H1 (cell line): ENCODE results near the gene KRTAP19-6. TPM values are rescaled to one million over a fixed set of nuclear protein-coding genes. Genes with fewer than 3 reads are reported as not detected.

ENCODE experiments used
- CTCF ChIA-PET: fragments of 300-600 bp; sonication (Branson Sonifier 250); formaldehyde crosslinking; loops from one replicate; lab custom pipeline; 2021; ENCODE audit not compliant: partially characterized antibody; lab: Charles Lee
- POLR2A ChIA-PET: fragments of 300-600 bp; sonication (Branson Sonifier 250); formaldehyde crosslinking; loops from one replicate; lab custom pipeline; 2021; ENCODE audit warnings: inconsistent platforms; ENCODE audit not compliant: partially characterized antibody; lab: Charles Lee
- DNase-seq, 2 experiments: peaks; one replicate each; pipeline versions ENCODE4 v3.0.0 to v3.0.0-alpha.2; 2010 to 2022; ENCODE audit warnings: low spot score in 2 of 2, low read depth in 1 of 2, mixed read lengths in 1 of 2
- FAIRE-seq: peaks from 2 replicates; lab custom pipeline; 2011; peaks lifted over from hg19 to GRCh38; lab: Jason Lieb, UNC
- H2AFZ ChIP-seq: 2 replicates; pipeline ENCODE4 v1.8.1; 2012; ENCODE audit warnings: low read length, inconsistent platforms
- H2AK5ac ChIP-seq: 2 replicates; pipeline ENCODE4 v1.6.1; 2013; ENCODE audit warnings: low read depth, low read length
- H2BK120ac ChIP-seq: replicated peaks from 2 replicates; pipeline ENCODE3; 2013; ENCODE audit warnings: low read depth, low read length, inconsistent platforms
- H2BK12ac ChIP-seq: 2 replicates; pipeline ENCODE4 v1.6.1; 2013; ENCODE audit warnings: low read depth, low read length
- H2BK15ac ChIP-seq: 2 replicates; pipeline ENCODE4 v1.6.1; 2013; ENCODE audit warnings: low read length
- H2BK20ac ChIP-seq: 2 replicates; pipeline ENCODE4 v1.6.1; 2013; ENCODE audit warnings: low read length
- H2BK5ac ChIP-seq: 2 replicates; pipeline ENCODE4 v1.6.1; 2013; ENCODE audit warnings: low read depth, low read length
- H3K14ac ChIP-seq: 2 replicates; pipeline ENCODE4 v1.6.1; 2013; ENCODE audit warnings: inconsistent platforms; ENCODE audit not compliant: insufficient read length
- H3K18ac ChIP-seq: 2 replicates; pipeline ENCODE4 v1.6.1; 2013; ENCODE audit warnings: low read length; ENCODE audit errors: extremely low read depth
- H3K23ac ChIP-seq: 2 replicates; pipeline ENCODE4 v1.6.1; 2013; ENCODE audit warnings: inconsistent platforms; ENCODE audit not compliant: insufficient read length
- H3K23me2 ChIP-seq: 2 replicates; pipeline ENCODE4 v1.6.1; 2013; ENCODE audit warnings: low read depth, low read length
- H3K27ac ChIP-seq: 2 replicates; pipeline ENCODE4 v1.6.1; 2011; ENCODE audit warnings: low read depth, low read length, inconsistent platforms
- H3K27me3 ChIP-seq, 4 experiments: replicated peaks in 1 of 4; 1 replicate in 1 of 4; 2 replicates in 3 of 4; pipeline versions ENCODE4 v1.6.1 to v1.8.1; 2011 to 2013; ENCODE audit warnings: low read length in 3 of 4, mild to moderate bottlenecking in 3 of 4, inconsistent platforms in 2 of 4, mixed read lengths in 2 of 4, moderate library complexity in 1 of 4; ENCODE audit not compliant: control insufficient read depth in 3 of 4, insufficient read depth in 3 of 4; ENCODE audit errors: extremely low read depth in 1 of 4
- H3K36me3 ChIP-seq, 4 experiments: 2 replicates each; pipeline versions ENCODE4 v1.6.1 to v1.8.1; 2011 to 2013; ENCODE audit warnings: mild to moderate bottlenecking in 4 of 4, low read length in 3 of 4, moderate library complexity in 2 of 4, control low read depth in 1 of 4, inconsistent platforms in 1 of 4; ENCODE audit not compliant: insufficient read depth in 4 of 4, control insufficient read depth in 2 of 4
- H3K4ac ChIP-seq: replicated peaks from 2 replicates; pipeline ENCODE3; 2013; ENCODE audit warnings: low read length, low read depth, mixed read lengths, inconsistent platforms; ENCODE audit not compliant: insufficient read length
- H3K4me1 ChIP-seq, 4 experiments: replicated peaks in 1 of 4; 1 replicate in 1 of 4; 2 replicates in 3 of 4; pipeline versions ENCODE4 v1.6.1 to v1.8.1; 2011 to 2013; ENCODE audit warnings: low read length in 3 of 4, inconsistent platforms in 2 of 4, mixed read lengths in 1 of 4; ENCODE audit not compliant: insufficient read depth in 4 of 4, control insufficient read depth in 3 of 4
- H3K4me2 ChIP-seq, 2 experiments: 2 replicates each; pipeline versions ENCODE4 v1.6.1 to v1.8.1; 2011 to 2013; ENCODE audit warnings: low read depth in 2 of 2, low read length in 2 of 2, control low read depth in 1 of 2, inconsistent platforms in 1 of 2, mild to moderate bottlenecking in 1 of 2; ENCODE audit not compliant: insufficient read depth in 1 of 2
- H3K4me3 ChIP-seq, 4 experiments: fragments of 200-600, 300-600 bp in 1 of 4; sonication (generic), shearing (Covaris generic), sonication (Bioruptor Twin) in 1 of 4; 2 replicates each; pipeline versions ENCODE4 v1.5.1 to v1.8.1; 2011 to 2016; ENCODE audit warnings: low read length in 4 of 4, low read depth in 3 of 4, control low read depth in 2 of 4, inconsistent platforms in 2 of 4, mild to moderate bottlenecking in 2 of 4, mixed read lengths in 1 of 4, moderate library complexity in 1 of 4; ENCODE audit not compliant: insufficient read depth in 2 of 4; ENCODE audit errors: extremely low read depth in 1 of 4
- H3K56ac ChIP-seq: replicated peaks from 2 replicates; pipeline ENCODE3; 2013; ENCODE audit warnings: low read depth, mild to moderate bottlenecking, mixed read lengths, low read length, inconsistent platforms; ENCODE audit not compliant: insufficient read length
- H3K79me1 ChIP-seq: 2 replicates; pipeline ENCODE4 v1.6.1; 2013; ENCODE audit warnings: low read depth, low read length, control low read depth
- H3K79me2 ChIP-seq, 2 experiments: 2 replicates each; pipeline versions ENCODE4 v1.6.1 to v1.8.1; 2012 to 2013; ENCODE audit warnings: low read length in 2 of 2, mild to moderate bottlenecking in 2 of 2, inconsistent platforms in 1 of 2; ENCODE audit not compliant: insufficient read depth in 2 of 2, control insufficient read depth in 1 of 2
- H3K9ac ChIP-seq, 4 experiments: replicated peaks in 1 of 4; 1 replicate in 1 of 4; 2 replicates in 3 of 4; pipeline versions ENCODE4 v1.6.1 to v1.8.1; 2011 to 2013; ENCODE audit warnings: low read depth in 3 of 4, low read length in 3 of 4, control low read depth in 2 of 4, mild to moderate bottlenecking in 2 of 4, moderate library complexity in 2 of 4, inconsistent platforms in 1 of 4; ENCODE audit errors: extremely low read depth in 1 of 4
- H3K9me3 ChIP-seq, 2 experiments: 2 replicates each; pipeline versions ENCODE4 v1.6.1 to v1.8.1; 2012 to 2013; ENCODE audit warnings: mild to moderate bottlenecking in 2 of 2, moderate library complexity in 2 of 2, control low read depth in 1 of 2, inconsistent platforms in 1 of 2, low read depth in 1 of 2, low read length in 1 of 2, mixed read lengths in 1 of 2; ENCODE audit not compliant: insufficient read depth in 2 of 2
- H4K20me1 ChIP-seq, 2 experiments: replicated peaks in 1 of 2; 2 replicates each; pipeline versions ENCODE3 to v1.8.1; 2011 to 2013; ENCODE audit warnings: inconsistent platforms in 2 of 2, low read length in 2 of 2, mild to moderate bottlenecking in 1 of 2; ENCODE audit not compliant: insufficient read depth in 2 of 2, control insufficient read depth in 1 of 2
- H4K5ac ChIP-seq: 2 replicates; pipeline ENCODE4 v1.6.1; 2013; ENCODE audit warnings: low read length, low read depth, mixed read lengths, inconsistent platforms; ENCODE audit not compliant: insufficient read length
- H4K8ac ChIP-seq: 2 replicates; pipeline ENCODE4 v1.8.0; 2013; ENCODE audit warnings: mild to moderate bottlenecking, moderate library complexity, low read length, inconsistent platforms; ENCODE audit not compliant: insufficient read depth; ENCODE audit errors: extremely low read depth
- H4K91ac ChIP-seq: replicated peaks from 2 replicates; pipeline ENCODE3; 2013; ENCODE audit warnings: low read length, mixed read lengths, inconsistent platforms; ENCODE audit not compliant: insufficient read length
- ASH2L ChIP-seq: fragments of 200-600, 300-600 bp; sonication (generic); IDR thresholded peaks from one replicate; pipeline ENCODE4 v1.7.1; 2017; ENCODE audit warnings: low read length
- BRCA1 ChIP-seq: IDR thresholded peaks from 2 replicates; pipeline ENCODE4 v1.6.1; 2012; ENCODE audit warnings: low read depth, low read length, improper control_type of control experiment
- CHD1 ChIP-seq: IDR thresholded peaks from 2 replicates; pipeline ENCODE4 v1.6.1; 2012; ENCODE audit warnings: low read depth, low read length, improper control_type of control experiment
- CREB1 ChIP-seq: IDR thresholded peaks from 2 replicates; pipeline ENCODE4 v1.6.1; 2012; ENCODE audit warnings: inconsistent platforms
- NRF1 ChIP-seq: IDR thresholded peaks from 2 replicates; pipeline ENCODE4 v1.6.1; 2011; ENCODE audit warnings: mild to moderate bottlenecking, low read depth, low read length, improper control_type of control experiment
- RBBP5 ChIP-seq: IDR thresholded peaks from 2 replicates; pipeline ENCODE4 v1.7.1; 2012; ENCODE audit warnings: low read depth, mild to moderate bottlenecking, inconsistent platforms, low read length, moderate library complexity, borderline replicate concordance
- WGBS, 2 experiments: shearing (Covaris generic) in 1 of 2; methylation state at CpG; one replicate each; pipeline versions ENCODE4 v1.1.6 to v1.1.7; 2013 to 2015; ENCODE audit warnings: low lambda C conversion rate in 2 of 2, mixed read lengths in 2 of 2, inconsistent platforms in 1 of 2, low coverage in 1 of 2, missing lambda C conversion rate in 1 of 2; ENCODE audit not compliant: insufficient replicate concordance in 2 of 2, insufficient coverage in 1 of 2, insufficient read length in 1 of 2; ENCODE audit errors: extremely low coverage in 1 of 2, missing lambda C conversion rate in 1 of 2; 5-methylcytosine and 5-hydroxymethylcytosine counted together
- polyA plus RNA-seq, 7 experiments: library from polyadenylated mRNA; depleted of rRNA in 3 of 7; stranded (reverse) in 5 of 7; unstranded in 2 of 7; fragments of >200 nt in 5 of 7; fragments of 200-250 nt in 2 of 7; gene quantifications; 1 replicate in 5 of 7; 2 replicates in 1 of 7; 4 replicates in 1 of 7; pipeline versions ENCODE4 v1.2.1 to v1.2.3, GENCODE V29; 2011 to 2013; ENCODE audit warnings: missing spikeins in 2 of 7, mixed read lengths in 2 of 7
- total RNA-seq: library from RNA; stranded (reverse); fragmentation: NEBNext Ultra II Directional; extraction: Animal tissue kit (Norgen Biotek cat#: 25700); gene quantifications from 2 replicates; pipeline ENCODE4 v1.2.1, GENCODE V29; 2021

KRTAP19-6 gene
- total and polyA plus RNA-seq, 2 of the 8 experiments (the other 6 are each of a cell fraction or from before 2014, with no cell fraction given): not detected

GRCh38 chr21:30563072-30563471, 21.4 kb upstream of the KRTAP19-6 start:
- no peak overlapping the region for H3K23ac ChIP-seq
- no peak overlapping the region for H2BK12ac ChIP-seq
- no peaks in the 10 kb centered on the region for H3K27me3 ChIP-seq
- H3K4ac ChIP-seq: no peak overlapping the region
- H3K36me3 ChIP-seq: no peaks in the 10 kb centered on the region
- H3K9ac ChIP-seq: no peak overlapping the region
- H2BK15ac ChIP-seq: no peak overlapping the region
- no peak overlapping the region for H3K4me2 ChIP-seq
- no peak overlapping the region for H3K4me3 ChIP-seq
- H3K18ac ChIP-seq: no peak overlapping the region
- no peaks in the 10 kb centered on the region for H3K4me1 ChIP-seq
- no peak overlapping the region for H4K5ac ChIP-seq
- H2AK5ac ChIP-seq: no peak overlapping the region
- H3K79me2 ChIP-seq: no peaks in the 10 kb centered on the region
- no peak overlapping the region for H4K8ac ChIP-seq
- H2BK5ac ChIP-seq: no peak overlapping the region
- no peak overlapping the region for H2BK120ac ChIP-seq
- no peak for TF ChIP-seq CHD1
- TF ChIP-seq NRF1: no peak
- TF ChIP-seq CREB1: no peak
- no peak for TF ChIP-seq BRCA1
- no peak for TF ChIP-seq RBBP5
- TF ChIP-seq ASH2L: no peak
- TF ChIP-seq, all 59 proteins: peak for 0
- no peaks in the 10 kb centered on the region for H3K79me1 ChIP-seq
- H2BK20ac ChIP-seq: no peak overlapping the region
- H3K14ac ChIP-seq: no peak overlapping the region
- CTCF ChIA-PET: no interaction called here
- DNase-seq (no peak), FAIRE-seq (no peak)
- no peaks in the 10 kb centered on the region for H4K20me1 ChIP-seq
- H2AFZ ChIP-seq: no peak overlapping the region
- H3K23me2 ChIP-seq: no peaks in the 10 kb centered on the region
- POLR2A ChIA-PET: no interaction called here
- 72% methylated on average over 6 of the region's 6 CpGs; no CpG with 5 or more reads in 1 of the 2 experiments for WGBS, 2 experiments
- no peak overlapping the region for H4K91ac ChIP-seq
- no peak overlapping the region for H3K27ac ChIP-seq
- no peak overlapping the region for H3K56ac ChIP-seq
- H3K9me3 ChIP-seq: 0 out of 4 replicates have a peak, but pooled peaks cover 0 to 4% of the 10 kb centered on the region in 2 experiments
